GM23248 (cell line): ENCODE measurements around the gene IGF2BP2. TPM values are rescaled to one million over a fixed set of nuclear protein-coding genes. Genes with fewer than 3 reads are reported as not detected.

Experiments used
- DNase-seq: peaks from one replicate; pipeline ENCODE4 v3.0.0-alpha.2; 2015
- H2AFZ ChIP-seq: fragments of 200-600 bp; sonication (generic); 2 replicates; pipeline ENCODE4 v1.6.1; 2016; ENCODE audit warnings: antibody characterized with exemption
- H3F3A ChIP-seq: fragments of 200-600 bp; sonication (generic); 2 replicates; pipeline ENCODE4 v1.6.1; 2016; ENCODE audit warnings: mild to moderate bottlenecking, antibody characterized with exemption, mixed run types; ENCODE audit not compliant: insufficient read depth
- H3K27ac ChIP-seq: fragments of 200-600 bp; sonication (generic); 2 replicates; pipeline ENCODE4 v1.5.1; 2016; ENCODE audit warnings: mild to moderate bottlenecking
- H3K27me3 ChIP-seq: fragments of 200-600 bp; sonication (generic); replicated peaks from 2 replicates; pipeline ENCODE4 v1.6.1; 2016; ENCODE audit warnings: mild to moderate bottlenecking; ENCODE audit not compliant: insufficient read depth
- H3K36me3 ChIP-seq: fragments of 200-600 bp; sonication (generic); 2 replicates; pipeline ENCODE4 v1.6.1; 2016; ENCODE audit warnings: low read depth, mild to moderate bottlenecking
- H3K4me1 ChIP-seq: fragments of 200-600 bp; sonication (generic); 2 replicates; pipeline ENCODE4 v1.6.1; 2016; ENCODE audit warnings: mild to moderate bottlenecking; ENCODE audit not compliant: insufficient read depth
- H3K4me2 ChIP-seq: fragments of 200-600 bp; sonication (generic); one replicate; pipeline ENCODE4 v1.6.1; 2016; ENCODE audit warnings: mild to moderate bottlenecking; ENCODE audit not compliant: unreplicated experiment
- H3K4me3 ChIP-seq: fragments of 200-600 bp; sonication (generic); 2 replicates; pipeline ENCODE4 v1.5.1; 2016; ENCODE audit warnings: mild to moderate bottlenecking
- H3K79me2 ChIP-seq: fragments of 200-600 bp; sonication (generic); 2 replicates; pipeline ENCODE4 v1.6.1; 2016; ENCODE audit warnings: mild to moderate bottlenecking; ENCODE audit not compliant: insufficient read depth
- H3K9ac ChIP-seq: fragments of 200-600 bp; sonication (generic); 2 replicates; pipeline ENCODE4 v1.6.1; 2016; ENCODE audit warnings: mild to moderate bottlenecking
- H3K9me2 ChIP-seq: fragments of 200-600 bp; sonication (generic); 2 replicates; pipeline ENCODE4 v1.6.1; 2016; ENCODE audit warnings: mixed run types, mild to moderate bottlenecking, moderate library complexity; ENCODE audit not compliant: insufficient read depth
- H3K9me3 ChIP-seq: fragments of 200-600 bp; sonication (generic); one replicate; pipeline ENCODE4 v1.6.1; 2017; ENCODE audit warnings: low read depth
- H4K20me1 ChIP-seq: fragments of 200-600 bp; sonication (generic); 2 replicates; pipeline ENCODE4 v1.6.0; 2016; ENCODE audit not compliant: insufficient read depth
- EZH2 ChIP-seq: fragments of 200-600 bp; sonication (generic); IDR thresholded peaks from 2 replicates; pipeline ENCODE4 v1.6.1; 2018; ENCODE audit warnings: antibody characterized with exemption, mild to moderate bottlenecking; ENCODE audit not compliant: insufficient read depth, poor library complexity, severe bottlenecking
- EZH2phosphoT487 ChIP-seq: fragments of 200-600 bp; sonication (generic); IDR thresholded peaks from 2 replicates; pipeline ENCODE4 v1.6.1; 2018; ENCODE audit warnings: antibody characterized with exemption, moderate library complexity, mild to moderate bottlenecking, low read depth; ENCODE audit not compliant: insufficient read depth
- WGBS, 2 experiments: methylation state at CpG; one replicate each; pipeline ENCODE4 v1.1.6; 2015 to 2017; ENCODE audit warnings: low lambda C conversion rate in 2 of 2, low coverage in 1 of 2; ENCODE audit errors: missing lambda C conversion rate in 2 of 2; 5-methylcytosine and 5-hydroxymethylcytosine counted together
- in situ Hi-C: fragments of 300-500 bp; cut with MboI; formaldehyde crosslinking; loops from 2 replicates; pipeline ENCODE4 v1.15.0; 2020
- polyA plus RNA-seq: library from polyadenylated mRNA; unstranded; fragments of >200 nt; fragmentation: Nextera tagmentation; extraction: Ambion mirVana; gene quantifications from 2 replicates; pipeline ENCODE4 v1.2.1, GENCODE V29; 2016
- total RNA-seq: library from RNA; depleted of rRNA; stranded (reverse); fragments of >200 nt; shearing (Covaris generic); gene quantifications from 2 replicates; pipeline ENCODE4 v1.2.3, GENCODE V29; 2014

IGF2BP2 gene
- total and polyA plus RNA-seq, 2 experiments from 2014 or later, result 60.6 to 62.5 TPM

GRCh38 chr3:185757176-185757575 is 67.7 kb downstream of the IGF2BP2 start:
- no peak overlapping the region for H3K9ac ChIP-seq
- H3K4me1 ChIP-seq, result peaks cover 43% of the 10 kb centered on the region
- H3K9me2 ChIP-seq, result no peaks in the 10 kb centered on the region
- H3K27me3 ChIP-seq, result no peaks in the 10 kb centered on the region
- DNase-seq, result peak; percentile 45
- H3K4me3 ChIP-seq, result no peak overlapping the region
- no peak overlapping the region for H3K27ac ChIP-seq
- TF ChIP-seq EZH2, result no peak
- no peak for TF ChIP-seq EZH2phosphoT487
- H2AFZ ChIP-seq, result no peak overlapping the region
- H3K36me3 ChIP-seq, result peaks cover 18% of the 10 kb centered on the region
- in situ Hi-C loops, result no loop called here
- WGBS, 2 experiments, result 95 to 100% methylated on average over 2 of the region's 2 CpGs
- H3F3A ChIP-seq, result peaks cover 5% of the 10 kb centered on the region; the same call in 1 of the 2 replicates
- H4K20me1 ChIP-seq, result peaks cover 40% of the 10 kb centered on the region
- H3K9me3 ChIP-seq, result no peaks in the 10 kb centered on the region
- no peak overlapping the region for H3K4me2 ChIP-seq
- peaks cover 100% of the 10 kb centered on the region for H3K79me2 ChIP-seq

- H3K9me3 ChIP-seq, result no peaks in the 10 kb centered on the region
- no peak overlapping the region for H3K4me3 ChIP-seq
- H2AFZ ChIP-seq, result no peak overlapping the region
- WGBS, 2 experiments, result 95 to 100% methylated on average over 4 of the region's 4 CpGs
- no peak for DNase-seq
- no peak overlapping the region for H3K4me2 ChIP-seq
- peaks cover 100% of the 10 kb centered on the region for H3K79me2 ChIP-seq
- peaks cover 40% of the 10 kb centered on the region for H4K20me1 ChIP-seq
- H3K27me3 ChIP-seq, result no peaks in the 10 kb centered on the region
- no peak overlapping the region for H3K9ac ChIP-seq
- no peak overlapping the region for H3K27ac ChIP-seq
- H3K36me3 ChIP-seq, result peaks cover 18% of the 10 kb centered on the region
- TF ChIP-seq EZH2 (no peak), EZH2phosphoT487 (no peak)
- H3F3A ChIP-seq, result peaks cover 5% of the 10 kb centered on the region; the same call in 1 of the 2 replicates
- peaks cover 40% of the 10 kb centered on the region for H3K4me1 ChIP-seq
- in situ Hi-C loops, result no loop called here
- H3K9me2 ChIP-seq, result no peaks in the 10 kb centered on the region
Measured at GRCh38 chr3:185756477-185756876, 68.4 kb downstream of the IGF2BP2 start.

- no peak overlapping the region for H3K9ac ChIP-seq
Measured at GRCh38 chr3:185754920-185755319, 69.9 kb downstream of the IGF2BP2 start.

GRCh38 chr3:185753354-185753753 is 71.5 kb downstream of the IGF2BP2 start:
- peaks cover 29% of the 10 kb centered on the region for H4K20me1 ChIP-seq
- peaks cover 18% of the 10 kb centered on the region for H3K36me3 ChIP-seq
- peaks cover 14% of the 10 kb centered on the region for H3K4me1 ChIP-seq
- H3K4me3 ChIP-seq, result no peak overlapping the region
- DNase-seq, result no peak
- no peak for TF ChIP-seq EZH2
- H3K9me3 ChIP-seq, result no peaks in the 10 kb centered on the region
- in situ Hi-C loops, result no loop called here
- no peak overlapping the region for H2AFZ ChIP-seq
- 73% methylated on average over 5 of the region's 5 CpGs for WGBS, 2 experiments
- H3K4me2 ChIP-seq, result no peak overlapping the region
- no peaks in the 10 kb centered on the region for H3K9me2 ChIP-seq
- peaks cover 100% of the 10 kb centered on the region for H3K79me2 ChIP-seq
- peaks cover 5% of the 10 kb centered on the region; the same call in 1 of the 2 replicates for H3F3A ChIP-seq
- H3K27ac ChIP-seq, result no peak overlapping the region
- no peak overlapping the region for H3K9ac ChIP-seq
- no peaks in the 10 kb centered on the region for H3K27me3 ChIP-seq

More at GRCh38 chr3:185754920-185755319, 69.9 kb downstream of the IGF2BP2 start:
- DNase-seq, result no peak
- Histone ChIP-seq H4K20me1 (peaks cover 40% of the 10 kb centered on the region), H3F3A (peaks cover 5% of the 10 kb centered on the region; the same call in 1 of the 2 replicates), H3K4me3 (no peak overlapping the region), H2AFZ (no peak overlapping the region), H3K36me3 (peaks cover 18% of the 10 kb centered on the region), H3K9me3 (no peaks in the 10 kb centered on the region), H3K4me2 (no peak overlapping the region), H3K27ac (no peak overlapping the region), H3K27me3 (no peaks in the 10 kb centered on the region), H3K79me2 (peaks cover 100% of the 10 kb centered on the region), H3K9me2 (no peaks in the 10 kb centered on the region), H3K4me1 (peaks cover 27% of the 10 kb centered on the region)
- in situ Hi-C loops, result no loop called here
- 72 to 80% methylated on average over 3 of the region's 3 CpGs for WGBS, 2 experiments
- no peak for TF ChIP-seq EZH2
- no peak for TF ChIP-seq EZH2phosphoT487

GRCh38 chr3:185750702-185751101 is 74.1 kb downstream of the IGF2BP2 start:
- H4K20me1 ChIP-seq, result 0 out of 2 replicates have a peak, but pooled peaks cover 7% of the 10 kb centered on the region

More at GRCh38 chr3:185750702-185751101, 74.1 kb downstream of the IGF2BP2 start:
- Histone ChIP-seq H3K36me3 (0 out of 2 replicates have a peak, but pooled peaks cover 4% of the 10 kb centered on the region), H3K4me1 (peaks cover 13% of the 10 kb centered on the region), H3K9me3 (no peaks in the 10 kb centered on the region), H3K27ac (no peak overlapping the region), H3K9me2 (no peaks in the 10 kb centered on the region), H2AFZ (no peak overlapping the region), H3F3A (peaks cover 15% of the 10 kb centered on the region), H3K4me2 (no peak overlapping the region), H3K9ac (no peak overlapping the region), H3K27me3 (no peaks in the 10 kb centered on the region), H3K4me3 (no peak overlapping the region), H3K79me2 (peaks cover 100% of the 10 kb centered on the region)
- in situ Hi-C loops, result no loop called here
- 81 to 90% methylated on average over 5 of the region's 5 CpGs for WGBS, 2 experiments
- no peak for TF ChIP-seq EZH2phosphoT487
- TF ChIP-seq EZH2, result no peak
- no peak for DNase-seq
